Glutamatergic neuron (in vitro differentiated cells): ENCODE results near the gene PCGF3. TPM values are rescaled to one million over a fixed set of nuclear protein-coding genes. Genes with fewer than 3 reads are reported as not detected.
A peak's percentile ranks its signal among the peaks of the same experiment; 100 is the strongest.

Experiments used
- DNase-seq: peaks from one replicate; pipeline ENCODE4 v3.0.0; 2022
- H3K27ac Mint-ChIP-seq: one replicate; pipeline ENCODE4 v1.8.0; 2020; ENCODE audit warnings: mild to moderate bottlenecking, mixed read lengths, inconsistent platforms; ENCODE audit not compliant: unreplicated experiment
- H3K27me3 Mint-ChIP-seq: one replicate; pipeline ENCODE4 v1.8.0; 2020; ENCODE audit warnings: mild to moderate bottlenecking, moderate library complexity, mixed read lengths, inconsistent platforms; ENCODE audit not compliant: unreplicated experiment
- H3K36me3 Mint-ChIP-seq: one replicate; pipeline ENCODE4 v1.8.0; 2020; ENCODE audit warnings: mild to moderate bottlenecking, mixed read lengths, inconsistent platforms; ENCODE audit not compliant: unreplicated experiment
- H3K4me1 Mint-ChIP-seq: one replicate; pipeline ENCODE4 v1.8.0; 2020; ENCODE audit warnings: mild to moderate bottlenecking, low read depth, mixed read lengths, inconsistent platforms; ENCODE audit not compliant: unreplicated experiment
- H3K4me3 Mint-ChIP-seq: one replicate; pipeline ENCODE4 v1.8.0; 2020; ENCODE audit warnings: mild to moderate bottlenecking, mixed read lengths, inconsistent platforms; ENCODE audit not compliant: unreplicated experiment
- H3K9me3 Mint-ChIP-seq: one replicate; pipeline ENCODE4 v1.8.0; 2020; ENCODE audit warnings: mild to moderate bottlenecking, moderate library complexity, mixed read lengths, inconsistent platforms; ENCODE audit not compliant: unreplicated experiment
- total RNA-seq: library from RNA; stranded (reverse); fragmentation: NEBNext Ultra II Directional; extraction: Animal tissue kit (Norgen Biotek cat#: 25700); gene quantifications from one replicate; pipeline ENCODE4 v1.2.1, GENCODE V29; 2021; ENCODE audit not compliant: unreplicated experiment
- TF ChIP-seq, protein P1 (sequence below): fragments of 200-600 bp; sonication (generic); IDR thresholded peaks from one replicate; pipeline ENCODE4 v1.5.0; 2021; ENCODE audit not compliant: partially characterized antibody, unreplicated experiment

Gene PCGF3
- total RNA-seq, 1 donor from 2014 or later, result 122 TPM

DNA sequence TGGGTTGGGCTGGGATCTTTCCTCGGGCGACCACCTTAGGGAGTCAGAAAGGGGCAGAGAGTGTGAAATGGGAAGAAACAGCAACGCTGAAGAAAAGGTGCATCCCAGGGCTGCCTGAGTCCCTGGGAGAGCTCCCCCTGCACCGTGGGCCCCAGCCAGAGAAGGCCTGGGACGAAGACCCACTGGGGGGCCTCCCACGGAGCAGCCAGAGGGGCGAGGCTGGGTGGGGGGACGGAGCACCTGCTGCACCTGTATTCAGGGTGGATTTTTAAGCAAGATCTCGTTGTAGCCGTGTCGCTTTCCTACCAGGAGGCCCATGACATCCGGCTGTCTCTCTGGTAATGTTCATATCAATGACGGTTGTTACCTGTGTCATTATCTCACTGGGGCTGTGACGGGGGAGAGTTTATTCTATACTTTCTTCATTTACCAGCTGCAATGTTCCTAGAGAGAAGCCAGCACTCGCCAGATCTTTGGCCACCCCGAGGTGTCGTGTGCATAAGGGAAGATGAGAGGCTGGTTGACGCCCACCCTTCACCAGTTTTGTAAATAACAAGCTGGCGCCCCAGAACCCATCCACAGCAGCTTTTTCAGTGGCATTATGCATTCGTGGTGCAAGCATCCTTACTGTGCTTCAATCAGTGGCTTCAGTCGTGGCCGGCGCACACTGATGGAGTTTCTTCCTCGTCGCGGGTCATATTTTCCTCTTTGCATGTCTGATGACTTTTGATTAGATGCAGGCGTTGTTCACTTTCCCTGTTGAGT is 5.6 kb upstream of the PCGF3 start:
- no peak for DNase-seq
- no peak overlapping the region for H3K27ac Mint-ChIP-seq
- peaks cover 5% of the 10 kb centered on the region for H3K36me3 Mint-ChIP-seq
- TF ChIP-seq, protein P1, sequence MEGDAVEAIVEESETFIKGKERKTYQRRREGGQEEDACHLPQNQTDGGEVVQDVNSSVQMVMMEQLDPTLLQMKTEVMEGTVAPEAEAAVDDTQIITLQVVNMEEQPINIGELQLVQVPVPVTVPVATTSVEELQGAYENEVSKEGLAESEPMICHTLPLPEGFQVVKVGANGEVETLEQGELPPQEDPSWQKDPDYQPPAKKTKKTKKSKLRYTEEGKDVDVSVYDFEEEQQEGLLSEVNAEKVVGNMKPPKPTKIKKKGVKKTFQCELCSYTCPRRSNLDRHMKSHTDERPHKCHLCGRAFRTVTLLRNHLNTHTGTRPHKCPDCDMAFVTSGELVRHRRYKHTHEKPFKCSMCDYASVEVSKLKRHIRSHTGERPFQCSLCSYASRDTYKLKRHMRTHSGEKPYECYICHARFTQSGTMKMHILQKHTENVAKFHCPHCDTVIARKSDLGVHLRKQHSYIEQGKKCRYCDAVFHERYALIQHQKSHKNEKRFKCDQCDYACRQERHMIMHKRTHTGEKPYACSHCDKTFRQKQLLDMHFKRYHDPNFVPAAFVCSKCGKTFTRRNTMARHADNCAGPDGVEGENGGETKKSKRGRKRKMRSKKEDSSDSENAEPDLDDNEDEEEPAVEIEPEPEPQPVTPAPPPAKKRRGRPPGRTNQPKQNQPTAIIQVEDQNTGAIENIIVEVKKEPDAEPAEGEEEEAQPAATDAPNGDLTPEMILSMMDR, result no peak
- no peaks in the 10 kb centered on the region for H3K4me1 Mint-ChIP-seq
- H3K9me3 Mint-ChIP-seq, result peaks cover 5% of the 10 kb centered on the region
- H3K4me3 Mint-ChIP-seq, result no peak overlapping the region
- peaks cover 6% of the 10 kb centered on the region for H3K27me3 Mint-ChIP-seq

DNA sequence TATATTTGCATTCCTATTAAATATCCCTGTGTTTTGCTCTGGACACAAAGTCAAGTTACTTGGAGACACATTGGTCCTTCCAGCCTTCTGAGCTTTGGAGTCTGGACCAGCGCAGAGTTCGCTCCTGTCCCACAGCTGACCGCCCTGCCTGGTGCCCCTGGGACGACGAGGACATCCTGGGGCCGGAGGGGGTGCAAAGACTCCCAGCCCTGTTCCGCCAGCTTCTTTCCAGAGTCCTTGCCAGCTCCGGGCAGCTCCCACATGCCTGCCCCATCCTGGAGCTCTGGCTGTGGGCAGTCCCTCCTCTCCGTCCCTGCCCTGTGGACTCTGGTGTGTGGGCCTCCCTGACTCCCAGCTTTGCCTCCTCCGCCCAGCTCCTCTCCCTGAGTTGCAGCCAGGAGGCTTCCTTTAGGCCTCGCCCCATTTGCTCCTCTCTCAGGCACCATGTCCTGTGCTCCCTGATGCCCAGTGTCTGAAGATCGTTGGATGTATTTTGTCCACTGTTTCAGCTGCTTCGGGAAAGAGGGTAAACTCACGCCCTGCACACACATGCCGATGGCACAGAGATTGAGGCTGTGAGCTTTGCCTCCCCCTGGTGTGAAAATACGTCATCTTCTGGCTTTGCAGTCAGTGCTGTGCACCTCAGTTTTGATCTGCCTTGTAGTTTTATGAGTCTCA is 4.9 kb upstream of the PCGF3 start:
- H3K36me3 Mint-ChIP-seq, result peaks cover 4% of the 10 kb centered on the region
- TF ChIP-seq, protein P1, result no peak
- H3K9me3 Mint-ChIP-seq, result peaks cover 5% of the 10 kb centered on the region
- peak overlapping the region; percentile 12 for H3K4me3 Mint-ChIP-seq
- H3K27me3 Mint-ChIP-seq, result peaks cover 6% of the 10 kb centered on the region
- DNase-seq, result no peak
- no peak overlapping the region for H3K27ac Mint-ChIP-seq
- no peaks in the 10 kb centered on the region for H3K4me1 Mint-ChIP-seq

DNA sequence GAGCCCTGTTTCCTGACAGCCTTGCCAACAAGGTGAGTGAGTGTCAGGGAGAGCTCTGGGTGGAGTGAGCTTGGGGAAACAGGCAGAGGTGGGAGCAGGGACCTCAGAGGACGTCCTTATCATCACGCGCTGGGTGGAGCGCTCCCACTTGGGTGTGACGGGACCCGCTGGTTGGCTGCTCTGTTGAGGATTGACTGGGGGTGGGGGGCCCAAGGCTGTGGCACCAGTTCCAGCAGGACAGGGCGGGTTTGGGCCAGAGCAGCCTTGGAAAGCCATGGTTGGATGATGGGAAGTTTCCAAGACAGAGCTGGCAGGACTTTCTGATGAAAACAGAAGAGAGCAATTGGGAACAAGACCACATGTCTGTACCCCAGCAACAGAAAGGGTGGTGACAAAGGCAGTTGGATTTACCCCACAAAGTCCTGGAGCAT is 3.0 kb upstream of the PCGF3 start:
- H3K36me3 Mint-ChIP-seq, result peaks cover 4% of the 10 kb centered on the region
- no peak overlapping the region for H3K4me3 Mint-ChIP-seq
- TF ChIP-seq, protein P1, result no peak
- H3K4me1 Mint-ChIP-seq, result no peaks in the 10 kb centered on the region
- DNase-seq, result no peak
- peaks cover 6% of the 10 kb centered on the region for H3K27me3 Mint-ChIP-seq
- peaks cover 5% of the 10 kb centered on the region for H3K9me3 Mint-ChIP-seq
- H3K27ac Mint-ChIP-seq, result no peak overlapping the region

DNA sequence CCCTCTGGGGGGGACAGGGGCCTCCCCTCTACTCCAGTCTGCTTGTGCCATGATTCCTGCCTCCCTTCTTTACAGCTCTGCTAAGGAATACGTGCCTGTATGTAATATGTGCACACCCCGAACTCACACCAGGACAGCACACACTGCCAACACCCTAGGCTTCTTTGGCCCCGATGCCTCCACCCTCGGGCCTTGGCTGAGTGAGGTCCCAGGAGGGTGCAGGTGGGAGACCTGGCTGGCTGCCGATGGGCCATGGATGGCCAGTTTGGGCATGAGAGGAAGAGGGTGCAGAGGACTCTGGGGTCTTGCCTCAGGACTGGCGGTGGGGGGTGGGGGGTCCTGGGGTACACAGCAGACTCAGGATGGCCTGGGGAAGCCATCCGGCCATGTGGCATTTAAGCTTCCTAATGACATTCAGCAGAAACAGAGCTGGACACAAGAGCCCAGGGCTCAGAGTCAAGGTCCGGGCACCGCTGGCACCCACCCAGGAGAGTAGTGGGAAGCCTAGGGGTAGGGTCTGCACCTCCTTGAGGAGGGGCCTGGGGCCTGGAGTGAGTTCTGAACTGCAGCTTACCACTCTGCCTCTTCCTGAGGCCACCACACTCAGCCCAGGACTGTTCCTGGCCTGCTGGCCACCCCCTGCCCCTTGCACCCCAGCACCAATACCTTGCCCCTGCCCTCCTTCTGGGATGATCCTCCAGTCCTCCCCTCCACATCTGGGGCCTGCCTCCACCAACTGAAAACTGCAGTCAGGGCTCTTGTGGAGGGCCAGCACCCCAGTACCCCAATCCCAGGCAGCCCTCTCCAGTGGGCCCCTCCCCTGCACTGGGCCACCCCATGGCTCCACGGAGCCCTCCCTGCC is 2.1 kb upstream of the PCGF3 start:
- TF ChIP-seq, protein P1, result no peak
- no peak for DNase-seq
- H3K27ac Mint-ChIP-seq, result no peak overlapping the region
- H3K4me3 Mint-ChIP-seq, result no peak overlapping the region
- H3K36me3 Mint-ChIP-seq, result peaks cover 4% of the 10 kb centered on the region
- H3K27me3 Mint-ChIP-seq, result peaks cover 6% of the 10 kb centered on the region
- peaks cover 1% of the 10 kb centered on the region for H3K4me1 Mint-ChIP-seq
- H3K9me3 Mint-ChIP-seq, result peaks cover 5% of the 10 kb centered on the region
